Nephron progenitor cell (in vitro differentiated cells): Measurements from ENCODE around the gene TMEM11.

Experiments
- DNase-seq: peaks from one replicate; pipeline ENCODE4 v3.0.0; 2021
- H3K27ac Mint-ChIP-seq: 2 replicates; pipeline ENCODE4 v1.8.0; 2021; ENCODE audit warnings: mild to moderate bottlenecking, moderate library complexity, mixed read lengths
- H3K27me3 Mint-ChIP-seq: 2 replicates; pipeline ENCODE4 v1.8.0; 2021; ENCODE audit warnings: mild to moderate bottlenecking, low read depth, mixed read lengths; ENCODE audit not compliant: poor library complexity
- H3K36me3 Mint-ChIP-seq: 2 replicates; pipeline ENCODE4 v1.8.0; 2021; ENCODE audit warnings: low read depth, mixed read lengths
- H3K4me1 Mint-ChIP-seq: 2 replicates; pipeline ENCODE4 v1.8.0; 2021; ENCODE audit warnings: mixed read lengths
- H3K4me3 Mint-ChIP-seq: 2 replicates; pipeline ENCODE4 v1.8.0; 2021; ENCODE audit warnings: mild to moderate bottlenecking, moderate library complexity, mixed read lengths
- H3K9me3 Mint-ChIP-seq: 2 replicates; pipeline ENCODE4 v1.8.0; 2021; ENCODE audit warnings: mild to moderate bottlenecking, moderate library complexity, mixed read lengths
- TF ChIP-seq, protein P1 (sequence below): fragments of 200-600 bp; sonication (generic); IDR thresholded peaks from 2 replicates; pipeline ENCODE4 v1.5.0; 2021; ENCODE audit warnings: antibody characterized with exemption

TMEM11 gene, protein sequence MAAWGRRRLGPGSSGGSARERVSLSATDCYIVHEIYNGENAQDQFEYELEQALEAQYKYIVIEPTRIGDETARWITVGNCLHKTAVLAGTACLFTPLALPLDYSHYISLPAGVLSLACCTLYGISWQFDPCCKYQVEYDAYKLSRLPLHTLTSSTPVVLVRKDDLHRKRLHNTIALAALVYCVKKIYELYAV

DNA sequence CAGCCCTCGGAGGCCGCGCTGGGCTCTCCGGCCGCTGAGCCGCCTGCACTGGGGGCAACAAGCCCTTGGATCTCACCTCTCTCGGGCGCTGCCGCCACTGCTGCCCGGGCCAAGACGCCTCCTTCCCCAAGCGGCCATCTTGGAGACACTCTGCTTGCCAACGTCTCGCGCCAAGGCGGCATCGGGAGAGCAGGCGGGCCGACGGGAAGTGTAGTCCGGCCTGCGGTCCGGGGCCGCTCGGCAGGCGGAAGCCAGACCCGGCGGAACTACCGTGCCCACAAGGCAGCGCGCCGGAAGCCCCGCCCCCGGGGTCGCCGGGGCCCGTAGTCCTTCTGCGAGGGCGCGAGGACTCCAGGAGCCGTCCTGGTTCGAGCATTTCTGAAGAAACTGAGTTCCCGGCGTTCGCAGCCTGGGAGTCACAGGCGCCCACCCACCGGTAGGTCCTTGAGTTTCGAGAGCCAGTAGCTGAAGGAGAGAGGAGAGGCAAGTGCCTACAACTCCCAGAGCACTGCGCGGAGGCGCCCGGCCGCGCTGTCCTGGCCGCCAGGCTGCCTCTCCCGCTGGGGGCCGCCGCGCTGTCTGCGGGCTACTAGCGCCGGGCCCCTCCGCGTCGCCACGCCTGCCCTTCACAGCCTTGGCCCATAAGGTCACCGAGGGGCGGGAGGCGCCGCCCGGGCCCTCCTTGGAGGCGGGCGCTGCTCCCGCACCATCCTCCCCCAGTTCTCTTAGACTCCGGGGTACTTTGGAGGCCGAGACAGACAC, at the start of gene TMEM11:
Gene TMEM11 (minus strand): TSS at position 147 of the 762 bp plus-strand sequence. CDS start 9 bp downstream, at position 138.
- H3K36me3 Mint-ChIP-seq: no peaks in the 10 kb centered on the region
- H3K4me1 Mint-ChIP-seq: peaks cover 55% of the 10 kb centered on the region
- H3K4me3 Mint-ChIP-seq: peak within 1 kb of the TSS; percentile 97
- TF ChIP-seq, protein P1, sequence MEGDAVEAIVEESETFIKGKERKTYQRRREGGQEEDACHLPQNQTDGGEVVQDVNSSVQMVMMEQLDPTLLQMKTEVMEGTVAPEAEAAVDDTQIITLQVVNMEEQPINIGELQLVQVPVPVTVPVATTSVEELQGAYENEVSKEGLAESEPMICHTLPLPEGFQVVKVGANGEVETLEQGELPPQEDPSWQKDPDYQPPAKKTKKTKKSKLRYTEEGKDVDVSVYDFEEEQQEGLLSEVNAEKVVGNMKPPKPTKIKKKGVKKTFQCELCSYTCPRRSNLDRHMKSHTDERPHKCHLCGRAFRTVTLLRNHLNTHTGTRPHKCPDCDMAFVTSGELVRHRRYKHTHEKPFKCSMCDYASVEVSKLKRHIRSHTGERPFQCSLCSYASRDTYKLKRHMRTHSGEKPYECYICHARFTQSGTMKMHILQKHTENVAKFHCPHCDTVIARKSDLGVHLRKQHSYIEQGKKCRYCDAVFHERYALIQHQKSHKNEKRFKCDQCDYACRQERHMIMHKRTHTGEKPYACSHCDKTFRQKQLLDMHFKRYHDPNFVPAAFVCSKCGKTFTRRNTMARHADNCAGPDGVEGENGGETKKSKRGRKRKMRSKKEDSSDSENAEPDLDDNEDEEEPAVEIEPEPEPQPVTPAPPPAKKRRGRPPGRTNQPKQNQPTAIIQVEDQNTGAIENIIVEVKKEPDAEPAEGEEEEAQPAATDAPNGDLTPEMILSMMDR: no peak
- H3K27ac Mint-ChIP-seq: peak within 1 kb of the TSS; percentile 100
- DNase-seq: peak; percentile 97
- no peaks in the 10 kb centered on the region for H3K9me3 Mint-ChIP-seq
- H3K27me3 Mint-ChIP-seq: no peaks in the 10 kb centered on the region

GRCh38 chr17:21263376-21263775, 49.4 kb upstream of the TMEM11 start:
- no peak for DNase-seq
- no peak overlapping the region for H3K27ac Mint-ChIP-seq
- H3K27me3 Mint-ChIP-seq: peaks cover 8% of the 10 kb centered on the region
- no peaks in the 10 kb centered on the region for H3K9me3 Mint-ChIP-seq
- no peak overlapping the region for H3K4me3 Mint-ChIP-seq
- peaks cover 8% of the 10 kb centered on the region for H3K4me1 Mint-ChIP-seq
- H3K36me3 Mint-ChIP-seq: no peaks in the 10 kb centered on the region
- TF ChIP-seq, protein P1: no peak

DNA sequence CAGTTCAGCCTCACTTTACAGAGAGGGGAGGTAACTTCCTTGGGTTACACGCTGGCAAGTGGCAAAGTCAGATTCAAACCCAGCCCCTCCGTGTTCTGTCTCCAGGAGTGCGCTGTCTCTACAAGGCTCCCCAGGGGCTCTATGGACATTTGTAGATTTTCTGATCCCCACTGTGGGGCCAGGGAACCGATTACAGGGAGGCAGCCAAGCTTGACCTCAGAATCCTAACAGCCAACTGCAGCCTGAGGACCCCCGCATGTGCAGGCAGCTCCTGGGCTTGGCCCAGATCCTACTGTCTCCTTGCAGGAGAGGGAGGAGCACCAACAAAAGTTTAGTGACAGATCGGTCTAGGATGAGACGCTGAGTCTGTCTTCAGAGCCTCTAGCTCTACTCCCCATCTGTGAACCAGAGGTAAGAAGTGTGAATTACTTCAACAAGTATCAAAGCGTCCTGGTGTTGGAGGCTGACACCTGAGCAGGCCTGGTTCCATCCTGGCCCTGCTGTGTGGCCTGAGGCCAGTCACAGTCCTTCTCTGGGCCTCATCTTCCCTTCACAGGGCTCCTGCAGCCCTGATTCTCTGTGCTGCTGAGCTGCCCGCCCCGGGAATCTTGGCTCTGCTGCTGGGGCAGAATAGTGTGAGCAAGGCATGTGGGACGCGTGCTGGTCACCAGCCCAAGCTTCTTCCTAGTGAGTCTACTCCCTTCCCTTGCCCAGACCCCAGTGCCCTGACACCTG, 48.5 kb upstream of the TMEM11 start:
- Mint-ChIP-seq H3K9me3 (no peaks in the 10 kb centered on the region), H3K4me3 (no peak overlapping the region)
- TF ChIP-seq, protein P1: no peak

DNA sequence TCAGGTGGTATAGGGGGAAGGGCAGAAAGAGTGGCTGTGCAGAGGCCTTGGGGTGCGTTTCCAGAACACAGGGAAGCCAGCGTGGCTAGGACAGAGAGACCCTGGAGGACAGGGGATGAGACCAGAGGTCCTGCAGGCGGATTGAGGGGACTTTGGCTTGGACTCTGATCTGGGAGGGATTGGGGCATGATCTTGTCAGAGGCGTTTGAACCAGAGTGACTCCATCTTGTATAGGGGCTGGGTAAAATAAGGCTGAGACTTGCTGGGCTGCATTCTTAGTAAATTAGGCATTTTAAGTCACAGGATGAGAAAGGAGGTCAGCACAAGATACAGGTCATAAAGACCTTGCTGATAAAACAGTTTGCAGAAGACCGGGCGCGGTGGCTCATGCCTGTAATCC, 44.6 kb upstream of the TMEM11 start:
- TF ChIP-seq, protein P1: no peak
- no peak for DNase-seq
- H3K4me1 Mint-ChIP-seq: peaks cover 15% of the 10 kb centered on the region
- H3K4me3 Mint-ChIP-seq: no peak overlapping the region
- no peak overlapping the region for H3K27ac Mint-ChIP-seq
- H3K27me3 Mint-ChIP-seq: peaks cover 7% of the 10 kb centered on the region
- no peaks in the 10 kb centered on the region for H3K36me3 Mint-ChIP-seq
- H3K9me3 Mint-ChIP-seq: no peaks in the 10 kb centered on the region

More for the DNA sequence above, 48.5 kb upstream of the TMEM11 start:
- no peak for DNase-seq
- Mint-ChIP-seq H3K4me1 (peaks cover 13% of the 10 kb centered on the region), H3K36me3 (no peaks in the 10 kb centered on the region), H3K27ac (no peak overlapping the region), H3K27me3 (peaks cover 10% of the 10 kb centered on the region)

- no peak overlapping the region for H3K27ac Mint-ChIP-seq
- TF ChIP-seq, protein P1: no peak
- H3K4me3 Mint-ChIP-seq: peak overlapping the region; percentile 80
- no peaks in the 10 kb centered on the region for H3K9me3 Mint-ChIP-seq
- no peak for DNase-seq
- H3K36me3 Mint-ChIP-seq: no peaks in the 10 kb centered on the region
- H3K4me1 Mint-ChIP-seq: peaks cover 22% of the 10 kb centered on the region
- H3K27me3 Mint-ChIP-seq: peaks cover 12% of the 10 kb centered on the region
Measured at GRCh38 chr17:21253646-21254441, 39.9 kb upstream of the TMEM11 start.
